GM19035 (cell line): ENCODE data around the gene DPP8.
"Not testable (repeated sequence)": the region's sequence is repeated elsewhere in the genome, so short reads cannot be mapped to it uniquely, and the experiment has no call there.

Source experiments
- ATAC-seq: cut with Tn5 transposase; IDR thresholded peaks from one replicate; pipeline ENCODE4 v1.9.1; 2021; ENCODE audit not compliant: unreplicated experiment

The DPP8 gene

GRCh38 chr15:65406424-65407000 lies 111.0 kb downstream of the DPP8 start:
- ATAC-seq = no peak

GRCh38 chr15:65405791-65406423 lies 111.6 kb downstream of the DPP8 start:
- no peak for ATAC-seq

GRCh38 chr15:65404186-65404872 lies 113.2 kb downstream of the DPP8 start:
- ATAC-seq = no peak

- no peak for ATAC-seq
Observed at GRCh38 chr15:65402961-65403360, 114.5 kb downstream of the DPP8 start.

GRCh38 chr15:65401611-65402240 lies 115.8 kb downstream of the DPP8 start:
- no peak for ATAC-seq

GRCh38 chr15:65400760-65401610 lies 116.5 kb downstream of the DPP8 start:
- no peak for ATAC-seq

- no peak for ATAC-seq
Observed at GRCh38 chr15:65399997-65400396, 117.5 kb downstream of the DPP8 start.

GRCh38 chr15:65399001-65399706 lies 118.3 kb downstream of the DPP8 start:
- no peak for ATAC-seq

GRCh38 chr15:65398486-65398885 lies 119.0 kb downstream of the DPP8 start:
- not testable (repeated sequence) for ATAC-seq

- no peak for ATAC-seq
Observed at GRCh38 chr15:65396965-65397317, 120.5 kb downstream of the DPP8 start.

- ATAC-seq = no peak
Observed at GRCh38 chr15:65396283-65396964, 121.1 kb downstream of the DPP8 start.

GRCh38 chr15:65395567-65396202 lies 121.8 kb downstream of the DPP8 start:
- no peak for ATAC-seq

- no peak for ATAC-seq
Observed at GRCh38 chr15:65394936-65395335, 122.6 kb downstream of the DPP8 start.

- ATAC-seq = no peak
Observed at GRCh38 chr15:65394280-65394789, 123.2 kb downstream of the DPP8 start.

GRCh38 chr15:65393557-65393956 lies 123.9 kb downstream of the DPP8 start:
- ATAC-seq = no peak

GRCh38 chr15:65393091-65393490 lies 124.4 kb downstream of the DPP8 start:
- no peak for ATAC-seq
